Liver (tissue), 9 donors: ENCODE data around the gene GRAMD1A. TPM values are rescaled to one million over a fixed set of nuclear protein-coding genes. Genes with fewer than 3 reads are reported as not detected.
A peak's percentile ranks its signal among the peaks of the same experiment; 100 is the strongest.

Experiments
- DNase-seq: peaks from one replicate; pipeline ENCODE4 v3.0.0-alpha.2; 2017; ENCODE audit warnings: low spot score
- H3K27ac ChIP-seq, 2 donors: one replicate each; pipeline ENCODE4 v1.7.0; 2013; ENCODE audit warnings: inconsistent platforms in 2 of 2, low read length in 2 of 2, control low read depth in 1 of 2, low read depth in 1 of 2, mild to moderate bottlenecking in 1 of 2
- H3K27me3 ChIP-seq, 4 donors: one replicate each; pipeline versions ENCODE4 v1.6.1 to v1.7.0; 2013; ENCODE audit warnings: low read length in 3 of 4, inconsistent platforms in 1 of 4, mild to moderate bottlenecking in 1 of 4, moderate library complexity in 1 of 4; ENCODE audit not compliant: control insufficient read depth in 4 of 4, insufficient read depth in 4 of 4
- H3K36me3 ChIP-seq, 4 donors: one replicate each; pipeline versions ENCODE4 v1.6.1 to v1.7.0; 2013; ENCODE audit warnings: low read length in 3 of 4, mild to moderate bottlenecking in 3 of 4, low read depth in 1 of 4, moderate library complexity in 1 of 4; ENCODE audit not compliant: control insufficient read depth in 4 of 4, insufficient read depth in 3 of 4
- H3K4me1 ChIP-seq, 4 donors: one replicate each; pipeline versions ENCODE4 v1.6.1 to v1.7.0; 2013; ENCODE audit warnings: low read length in 3 of 4, mild to moderate bottlenecking in 3 of 4, moderate library complexity in 1 of 4; ENCODE audit not compliant: control insufficient read depth in 4 of 4, insufficient read depth in 4 of 4
- H3K4me3 ChIP-seq, 3 donors: one replicate each; pipeline versions ENCODE4 v1.6.1 to v1.7.0; 2013; ENCODE audit warnings: low read length in 3 of 3, control low read depth in 1 of 3, low read depth in 1 of 3, mild to moderate bottlenecking in 1 of 3
- H3K9ac ChIP-seq, 2 donors: one replicate each; pipeline ENCODE4 v1.7.0; 2013; ENCODE audit warnings: low read length in 2 of 2, mild to moderate bottlenecking in 2 of 2, moderate library complexity in 2 of 2, control low read depth in 1 of 2, low read depth in 1 of 2
- H3K9me3 ChIP-seq, 4 donors: one replicate each; pipeline versions ENCODE4 v1.6.1 to v1.7.0; 2013; ENCODE audit warnings: low read length in 3 of 4; ENCODE audit not compliant: control insufficient read depth in 4 of 4
- EGR1 ChIP-seq, 2 donors: IDR thresholded peaks; 2 replicates each; pipeline ENCODE4 v1.6.1; 2016 to 2018; ENCODE audit warnings: antibody characterized with exemption in 2 of 2, low read depth in 2 of 2
- FOXA1 ChIP-seq: IDR thresholded peaks from 2 replicates; pipeline ENCODE4 v1.6.1; 2016; ENCODE audit warnings: antibody characterized with exemption
- FOXA2 ChIP-seq: IDR thresholded peaks from 2 replicates; pipeline ENCODE4 v1.6.1; 2016; ENCODE audit warnings: antibody characterized with exemption
- GABPA ChIP-seq, 2 donors: IDR thresholded peaks in 1 of 2; conservative IDR thresholded peaks in 1 of 2; 2 replicates each; pipeline ENCODE4 v1.6.1; 2016; ENCODE audit warnings: antibody characterized with exemption in 2 of 2, mild to moderate bottlenecking in 1 of 2, moderate library complexity in 1 of 2
- HNF4A ChIP-seq, 2 donors: conservative IDR thresholded peaks; 2 replicates each; pipeline ENCODE4 v1.6.1; 2016; ENCODE audit warnings: antibody characterized with exemption in 2 of 2, mild to moderate bottlenecking in 2 of 2
- HNF4G ChIP-seq: IDR thresholded peaks from 2 replicates; pipeline ENCODE4 v1.6.1; 2016; ENCODE audit warnings: antibody characterized with exemption
- JUND ChIP-seq, 2 donors: IDR thresholded peaks; 2 replicates each; pipeline ENCODE4 v1.6.1; 2016; ENCODE audit warnings: antibody characterized with exemption in 2 of 2
- NR2F2 ChIP-seq: IDR thresholded peaks from 2 replicates; pipeline ENCODE4 v1.6.1; 2016; ENCODE audit warnings: antibody characterized with exemption
- RAD21 ChIP-seq, 2 donors: IDR thresholded peaks; 2 replicates each; pipeline ENCODE4 v1.6.1; 2016; ENCODE audit warnings: antibody characterized with exemption in 2 of 2, mild to moderate bottlenecking in 2 of 2
- REST ChIP-seq: IDR thresholded peaks from 2 replicates; pipeline ENCODE4 v1.6.1; 2016; ENCODE audit warnings: antibody characterized with exemption, mild to moderate bottlenecking
- RXRA ChIP-seq, 2 donors: IDR thresholded peaks; 2 replicates each; pipeline ENCODE4 v1.6.1; 2017 to 2018; ENCODE audit warnings: antibody characterized with exemption in 2 of 2, mild to moderate bottlenecking in 1 of 2
- SP1 ChIP-seq: IDR thresholded peaks from 2 replicates; pipeline ENCODE4 v1.6.1; 2018; ENCODE audit warnings: antibody characterized with exemption, mild to moderate bottlenecking
- TAF1 ChIP-seq: conservative IDR thresholded peaks from 2 replicates; pipeline ENCODE4 v1.6.1; 2016; ENCODE audit warnings: antibody characterized with exemption, mild to moderate bottlenecking
- YY1 ChIP-seq: IDR thresholded peaks from 2 replicates; pipeline ENCODE4 v1.6.1; 2016; ENCODE audit warnings: antibody characterized with exemption, mild to moderate bottlenecking
- WGBS: extraction: QIAGEN DNeasy Blood & Tissue Kit; methylation state at CpG from one replicate; pipeline ENCODE4 v1.1.7; 2013; 5-methylcytosine and 5-hydroxymethylcytosine counted together
- polyA plus RNA-seq, 2 donors: library from polyadenylated mRNA; stranded (reverse) in 1 of 2; unstranded in 1 of 2; fragments of 200-250 nt in 1 of 2; fragments of >200 nt in 1 of 2; fragmentation: Nextera tagmentation in 1 of 2; extraction: Ambion mirVana in 1 of 2; gene quantifications; one replicate each; pipeline versions ENCODE4 v1.2.1 to v1.2.3, GENCODE V29; 2013 to 2015
- total RNA-seq, 2 donors: library from RNA; depleted of rRNA; stranded (reverse); fragments of >200 nt; gene quantifications; one replicate each; pipeline ENCODE4 v1.2.3, GENCODE V29; 2014
- TF ChIP-seq, protein P1 (sequence below): IDR thresholded peaks from 2 replicates; pipeline ENCODE4 v1.6.1; 2016; ENCODE audit warnings: antibody characterized with exemption
- TF ChIP-seq, protein P2 (sequence below): IDR thresholded peaks from 2 replicates; pipeline ENCODE4 v1.6.1; 2016; ENCODE audit warnings: antibody characterized with exemption
- TF ChIP-seq, protein P3 (sequence below): IDR thresholded peaks from 2 replicates; pipeline ENCODE4 v1.6.1; 2016; ENCODE audit warnings: antibody characterized with exemption
- TF ChIP-seq, protein P4 (sequence below): fragments of 150-350 bp; IDR thresholded peaks from 2 replicates; pipeline ENCODE4 v1.5.1; 2017; ENCODE audit warnings: improper control_type of control experiment, low read depth, low read length; ENCODE audit not compliant: missing input control
- donor health status: healthy.
- donor health status: healthy.
- donor health status: healthy.
- donor health status: healthy.
- donor health status: healthy.

GRAMD1A gene
- total and polyA plus RNA-seq, 4 donors = 8.6 to 14.1 (median 11.2) TPM

- TF ChIP-seq HNF4A (conservative IDR thresholded peaks at IDR 0.05) = no peak
- TF ChIP-seq, protein P1, sequence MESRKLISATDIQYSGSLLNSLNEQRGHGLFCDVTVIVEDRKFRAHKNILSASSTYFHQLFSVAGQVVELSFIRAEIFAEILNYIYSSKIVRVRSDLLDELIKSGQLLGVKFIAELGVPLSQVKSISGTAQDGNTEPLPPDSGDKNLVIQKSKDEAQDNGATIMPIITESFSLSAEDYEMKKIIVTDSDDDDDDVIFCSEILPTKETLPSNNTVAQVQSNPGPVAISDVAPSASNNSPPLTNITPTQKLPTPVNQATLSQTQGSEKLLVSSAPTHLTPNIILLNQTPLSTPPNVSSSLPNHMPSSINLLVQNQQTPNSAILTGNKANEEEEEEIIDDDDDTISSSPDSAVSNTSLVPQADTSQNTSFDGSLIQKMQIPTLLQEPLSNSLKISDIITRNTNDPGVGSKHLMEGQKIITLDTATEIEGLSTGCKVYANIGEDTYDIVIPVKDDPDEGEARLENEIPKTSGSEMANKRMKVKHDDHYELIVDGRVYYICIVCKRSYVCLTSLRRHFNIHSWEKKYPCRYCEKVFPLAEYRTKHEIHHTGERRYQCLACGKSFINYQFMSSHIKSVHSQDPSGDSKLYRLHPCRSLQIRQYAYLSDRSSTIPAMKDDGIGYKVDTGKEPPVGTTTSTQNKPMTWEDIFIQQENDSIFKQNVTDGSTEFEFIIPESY = no peak
- TF ChIP-seq HNF4G = no peak
- Histone ChIP-seq H3K9ac (no peak overlapping the region), H3K27me3 (no peaks in the 10 kb centered on the region), H3K27ac (no peak overlapping the region), H3K36me3 (no peaks in the 10 kb centered on the region), H3K4me3 (no peak overlapping the region), H3K4me1 (peaks cover 0 to 7% (median 4%) of the 10 kb centered on the region in 4 donors), H3K9me3 (no peaks in the 10 kb centered on the region)
- WGBS = 94% methylated on average over 3 of the region's 3 CpGs
- DNase-seq = no peak
Measured at GRCh38 chr19:34984287-34984686, 15.8 kb upstream of the GRAMD1A start.

- peak overlapping the region in 1 of 2 donors; percentile 46 for H3K27ac ChIP-seq
- WGBS = 30% methylated on average over 7 of the region's 7 CpGs
- peaks cover 0 to 7% (median 4%) of the 10 kb centered on the region in 4 donors for H3K4me1 ChIP-seq
- TF ChIP-seq NR2F2 = peak; percentile 89
- no peak for TF ChIP-seq FOXA2
- no peak for TF ChIP-seq RXRA (IDR thresholded peaks at IDR 0.05)
- TF ChIP-seq TAF1 = no peak
- TF ChIP-seq, protein P2, sequence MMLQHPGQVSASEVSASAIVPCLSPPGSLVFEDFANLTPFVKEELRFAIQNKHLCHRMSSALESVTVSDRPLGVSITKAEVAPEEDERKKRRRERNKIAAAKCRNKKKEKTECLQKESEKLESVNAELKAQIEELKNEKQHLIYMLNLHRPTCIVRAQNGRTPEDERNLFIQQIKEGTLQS = no peak
- TF ChIP-seq, protein P3, sequence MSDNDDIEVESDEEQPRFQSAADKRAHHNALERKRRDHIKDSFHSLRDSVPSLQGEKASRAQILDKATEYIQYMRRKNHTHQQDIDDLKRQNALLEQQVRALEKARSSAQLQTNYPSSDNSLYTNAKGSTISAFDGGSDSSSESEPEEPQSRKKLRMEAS = no peak
- peak in 1 of 2 donors; percentile 19 for TF ChIP-seq RAD21 (IDR thresholded peaks at IDR 0.05)
- TF ChIP-seq SP1 = peak; percentile 43
- TF ChIP-seq FOXA1 = no peak
- TF ChIP-seq JUND (IDR thresholded peaks at IDR 0.05) = no peak
- TF ChIP-seq EGR1 (IDR thresholded peaks at IDR 0.05; ENCODE audit: low read depth in 2 of 2) = no peak
- TF ChIP-seq, protein P4, sequence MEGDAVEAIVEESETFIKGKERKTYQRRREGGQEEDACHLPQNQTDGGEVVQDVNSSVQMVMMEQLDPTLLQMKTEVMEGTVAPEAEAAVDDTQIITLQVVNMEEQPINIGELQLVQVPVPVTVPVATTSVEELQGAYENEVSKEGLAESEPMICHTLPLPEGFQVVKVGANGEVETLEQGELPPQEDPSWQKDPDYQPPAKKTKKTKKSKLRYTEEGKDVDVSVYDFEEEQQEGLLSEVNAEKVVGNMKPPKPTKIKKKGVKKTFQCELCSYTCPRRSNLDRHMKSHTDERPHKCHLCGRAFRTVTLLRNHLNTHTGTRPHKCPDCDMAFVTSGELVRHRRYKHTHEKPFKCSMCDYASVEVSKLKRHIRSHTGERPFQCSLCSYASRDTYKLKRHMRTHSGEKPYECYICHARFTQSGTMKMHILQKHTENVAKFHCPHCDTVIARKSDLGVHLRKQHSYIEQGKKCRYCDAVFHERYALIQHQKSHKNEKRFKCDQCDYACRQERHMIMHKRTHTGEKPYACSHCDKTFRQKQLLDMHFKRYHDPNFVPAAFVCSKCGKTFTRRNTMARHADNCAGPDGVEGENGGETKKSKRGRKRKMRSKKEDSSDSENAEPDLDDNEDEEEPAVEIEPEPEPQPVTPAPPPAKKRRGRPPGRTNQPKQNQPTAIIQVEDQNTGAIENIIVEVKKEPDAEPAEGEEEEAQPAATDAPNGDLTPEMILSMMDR = no peak
- TF ChIP-seq HNF4A (conservative IDR thresholded peaks at IDR 0.05) = no peak
- TF ChIP-seq, protein P1 = no peak
- peak; percentile 36 for TF ChIP-seq YY1
- TF ChIP-seq REST = no peak
- TF ChIP-seq HNF4G = no peak
- no peak for TF ChIP-seq GABPA (IDR thresholded peaks at IDR 0.05 in 1 of 2, conservative IDR thresholded peaks at IDR 0.05 in 1 of 2)
- no peak overlapping the region for H3K9ac ChIP-seq
- no peak for DNase-seq
- H3K4me3 ChIP-seq = no peak overlapping the region
- H3K36me3 ChIP-seq = no peaks in the 10 kb centered on the region
- no peaks in the 10 kb centered on the region for H3K27me3 ChIP-seq
- no peaks in the 10 kb centered on the region for H3K9me3 ChIP-seq
Measured at GRCh38 chr19:34985249-34986022, 14.7 kb upstream of the GRAMD1A start.
